ENCODE data around the gene SWAP70.

DNA sequence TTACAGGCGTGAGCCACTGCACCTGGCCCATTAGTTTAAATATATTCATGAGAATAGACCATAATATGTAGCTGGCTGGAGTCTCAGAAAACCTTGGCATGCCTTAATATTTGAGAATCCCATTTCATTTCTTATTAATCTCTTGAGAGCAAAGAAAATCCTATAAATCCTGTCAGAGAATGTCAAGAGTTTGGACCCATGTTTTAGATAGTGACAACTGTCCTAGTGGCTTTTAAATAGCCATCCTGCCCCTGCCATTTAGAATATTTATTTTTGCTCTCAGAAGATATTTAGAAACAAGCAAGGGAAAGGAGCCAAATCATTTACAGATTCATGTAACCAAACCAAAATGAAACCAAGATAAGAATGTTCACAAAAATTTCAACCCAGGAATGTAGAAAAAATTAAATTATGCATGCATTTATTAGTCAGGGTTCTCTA, 107.2 kb downstream of the SWAP70 start:
- no peak for TF ChIP-seq CHD4 (IDR thresholded peaks at IDR 0.05; ENCODE audit: borderline replicate concordance, low read length)
- TF ChIP-seq, protein P1, sequence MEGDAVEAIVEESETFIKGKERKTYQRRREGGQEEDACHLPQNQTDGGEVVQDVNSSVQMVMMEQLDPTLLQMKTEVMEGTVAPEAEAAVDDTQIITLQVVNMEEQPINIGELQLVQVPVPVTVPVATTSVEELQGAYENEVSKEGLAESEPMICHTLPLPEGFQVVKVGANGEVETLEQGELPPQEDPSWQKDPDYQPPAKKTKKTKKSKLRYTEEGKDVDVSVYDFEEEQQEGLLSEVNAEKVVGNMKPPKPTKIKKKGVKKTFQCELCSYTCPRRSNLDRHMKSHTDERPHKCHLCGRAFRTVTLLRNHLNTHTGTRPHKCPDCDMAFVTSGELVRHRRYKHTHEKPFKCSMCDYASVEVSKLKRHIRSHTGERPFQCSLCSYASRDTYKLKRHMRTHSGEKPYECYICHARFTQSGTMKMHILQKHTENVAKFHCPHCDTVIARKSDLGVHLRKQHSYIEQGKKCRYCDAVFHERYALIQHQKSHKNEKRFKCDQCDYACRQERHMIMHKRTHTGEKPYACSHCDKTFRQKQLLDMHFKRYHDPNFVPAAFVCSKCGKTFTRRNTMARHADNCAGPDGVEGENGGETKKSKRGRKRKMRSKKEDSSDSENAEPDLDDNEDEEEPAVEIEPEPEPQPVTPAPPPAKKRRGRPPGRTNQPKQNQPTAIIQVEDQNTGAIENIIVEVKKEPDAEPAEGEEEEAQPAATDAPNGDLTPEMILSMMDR (CRISPR knock-in tag; IDR thresholded peaks at IDR 0.05): no peak
- TF ChIP-seq JUND (CRISPR knock-in tag; IDR thresholded peaks at IDR 0.05): no peak
- no peak for TF ChIP-seq DPF2 (CRISPR knock-in tag; IDR thresholded peaks at IDR 0.05; ENCODE audit: borderline replicate concordance, low read depth)
- no peak for TF ChIP-seq ZNF143 (CRISPR knock-in tag; IDR thresholded peaks at IDR 0.05)
- no peak for TF ChIP-seq CHD2 (IDR thresholded peaks at IDR 0.05; ENCODE audit: low read depth, low read length)
- TF ChIP-seq, protein P2, sequence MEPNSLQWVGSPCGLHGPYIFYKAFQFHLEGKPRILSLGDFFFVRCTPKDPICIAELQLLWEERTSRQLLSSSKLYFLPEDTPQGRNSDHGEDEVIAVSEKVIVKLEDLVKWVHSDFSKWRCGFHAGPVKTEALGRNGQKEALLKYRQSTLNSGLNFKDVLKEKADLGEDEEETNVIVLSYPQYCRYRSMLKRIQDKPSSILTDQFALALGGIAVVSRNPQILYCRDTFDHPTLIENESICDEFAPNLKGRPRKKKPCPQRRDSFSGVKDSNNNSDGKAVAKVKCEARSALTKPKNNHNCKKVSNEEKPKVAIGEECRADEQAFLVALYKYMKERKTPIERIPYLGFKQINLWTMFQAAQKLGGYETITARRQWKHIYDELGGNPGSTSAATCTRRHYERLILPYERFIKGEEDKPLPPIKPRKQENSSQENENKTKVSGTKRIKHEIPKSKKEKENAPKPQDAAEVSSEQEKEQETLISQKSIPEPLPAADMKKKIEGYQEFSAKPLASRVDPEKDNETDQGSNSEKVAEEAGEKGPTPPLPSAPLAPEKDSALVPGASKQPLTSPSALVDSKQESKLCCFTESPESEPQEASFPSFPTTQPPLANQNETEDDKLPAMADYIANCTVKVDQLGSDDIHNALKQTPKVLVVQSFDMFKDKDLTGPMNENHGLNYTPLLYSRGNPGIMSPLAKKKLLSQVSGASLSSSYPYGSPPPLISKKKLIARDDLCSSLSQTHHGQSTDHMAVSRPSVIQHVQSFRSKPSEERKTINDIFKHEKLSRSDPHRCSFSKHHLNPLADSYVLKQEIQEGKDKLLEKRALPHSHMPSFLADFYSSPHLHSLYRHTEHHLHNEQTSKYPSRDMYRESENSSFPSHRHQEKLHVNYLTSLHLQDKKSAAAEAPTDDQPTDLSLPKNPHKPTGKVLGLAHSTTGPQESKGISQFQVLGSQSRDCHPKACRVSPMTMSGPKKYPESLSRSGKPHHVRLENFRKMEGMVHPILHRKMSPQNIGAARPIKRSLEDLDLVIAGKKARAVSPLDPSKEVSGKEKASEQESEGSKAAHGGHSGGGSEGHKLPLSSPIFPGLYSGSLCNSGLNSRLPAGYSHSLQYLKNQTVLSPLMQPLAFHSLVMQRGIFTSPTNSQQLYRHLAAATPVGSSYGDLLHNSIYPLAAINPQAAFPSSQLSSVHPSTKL (CRISPR knock-in tag; IDR thresholded peaks at IDR 0.05): no peak
- no peak for TF ChIP-seq ZNF547 (CRISPR knock-in tag; IDR thresholded peaks at IDR 0.05)
- TF ChIP-seq, protein P3, sequence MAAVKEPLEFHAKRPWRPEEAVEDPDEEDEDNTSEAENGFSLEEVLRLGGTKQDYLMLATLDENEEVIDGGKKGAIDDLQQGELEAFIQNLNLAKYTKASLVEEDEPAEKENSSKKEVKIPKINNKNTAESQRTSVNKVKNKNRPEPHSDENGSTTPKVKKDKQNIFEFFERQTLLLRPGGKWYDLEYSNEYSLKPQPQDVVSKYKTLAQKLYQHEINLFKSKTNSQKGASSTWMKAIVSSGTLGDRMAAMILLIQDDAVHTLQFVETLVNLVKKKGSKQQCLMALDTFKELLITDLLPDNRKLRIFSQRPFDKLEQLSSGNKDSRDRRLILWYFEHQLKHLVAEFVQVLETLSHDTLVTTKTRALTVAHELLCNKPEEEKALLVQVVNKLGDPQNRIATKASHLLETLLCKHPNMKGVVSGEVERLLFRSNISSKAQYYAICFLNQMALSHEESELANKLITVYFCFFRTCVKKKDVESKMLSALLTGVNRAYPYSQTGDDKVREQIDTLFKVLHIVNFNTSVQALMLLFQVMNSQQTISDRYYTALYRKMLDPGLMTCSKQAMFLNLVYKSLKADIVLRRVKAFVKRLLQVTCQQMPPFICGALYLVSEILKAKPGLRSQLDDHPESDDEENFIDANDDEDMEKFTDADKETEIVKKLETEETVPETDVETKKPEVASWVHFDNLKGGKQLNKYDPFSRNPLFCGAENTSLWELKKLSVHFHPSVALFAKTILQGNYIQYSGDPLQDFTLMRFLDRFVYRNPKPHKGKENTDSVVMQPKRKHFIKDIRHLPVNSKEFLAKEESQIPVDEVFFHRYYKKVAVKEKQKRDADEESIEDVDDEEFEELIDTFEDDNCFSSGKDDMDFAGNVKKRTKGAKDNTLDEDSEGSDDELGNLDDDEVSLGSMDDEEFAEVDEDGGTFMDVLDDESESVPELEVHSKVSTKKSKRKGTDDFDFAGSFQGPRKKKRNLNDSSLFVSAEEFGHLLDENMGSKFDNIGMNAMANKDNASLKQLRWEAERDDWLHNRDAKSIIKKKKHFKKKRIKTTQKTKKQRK (IDR thresholded peaks at IDR 0.05; ENCODE audit: low read length): no peak
- TF ChIP-seq ZFP62 (CRISPR knock-in tag; IDR thresholded peaks at IDR 0.05): no peak
- no peak for TF ChIP-seq KDM1A (CRISPR knock-in tag; IDR thresholded peaks at IDR 0.05)
- TF ChIP-seq, protein P4, sequence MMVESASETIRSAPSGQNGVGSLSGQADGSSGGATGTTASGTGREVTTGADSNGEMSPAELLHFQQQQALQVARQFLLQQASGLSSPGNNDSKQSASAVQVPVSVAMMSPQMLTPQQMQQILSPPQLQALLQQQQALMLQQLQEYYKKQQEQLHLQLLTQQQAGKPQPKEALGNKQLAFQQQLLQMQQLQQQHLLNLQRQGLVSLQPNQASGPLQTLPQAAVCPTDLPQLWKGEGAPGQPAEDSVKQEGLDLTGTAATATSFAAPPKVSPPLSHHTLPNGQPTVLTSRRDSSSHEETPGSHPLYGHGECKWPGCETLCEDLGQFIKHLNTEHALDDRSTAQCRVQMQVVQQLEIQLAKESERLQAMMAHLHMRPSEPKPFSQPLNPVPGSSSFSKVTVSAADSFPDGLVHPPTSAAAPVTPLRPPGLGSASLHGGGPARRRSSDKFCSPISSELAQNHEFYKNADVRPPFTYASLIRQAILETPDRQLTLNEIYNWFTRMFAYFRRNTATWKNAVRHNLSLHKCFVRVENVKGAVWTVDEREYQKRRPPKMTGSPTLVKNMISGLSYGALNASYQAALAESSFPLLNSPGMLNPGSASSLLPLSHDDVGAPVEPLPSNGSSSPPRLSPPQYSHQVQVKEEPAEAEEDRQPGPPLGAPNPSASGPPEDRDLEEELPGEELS (CRISPR knock-in tag; IDR thresholded peaks at IDR 0.05): no peak
- no peak for TF ChIP-seq SAP130 (CRISPR knock-in tag; IDR thresholded peaks at IDR 0.05; ENCODE audit: low read depth)
- TF ChIP-seq, protein P5, sequence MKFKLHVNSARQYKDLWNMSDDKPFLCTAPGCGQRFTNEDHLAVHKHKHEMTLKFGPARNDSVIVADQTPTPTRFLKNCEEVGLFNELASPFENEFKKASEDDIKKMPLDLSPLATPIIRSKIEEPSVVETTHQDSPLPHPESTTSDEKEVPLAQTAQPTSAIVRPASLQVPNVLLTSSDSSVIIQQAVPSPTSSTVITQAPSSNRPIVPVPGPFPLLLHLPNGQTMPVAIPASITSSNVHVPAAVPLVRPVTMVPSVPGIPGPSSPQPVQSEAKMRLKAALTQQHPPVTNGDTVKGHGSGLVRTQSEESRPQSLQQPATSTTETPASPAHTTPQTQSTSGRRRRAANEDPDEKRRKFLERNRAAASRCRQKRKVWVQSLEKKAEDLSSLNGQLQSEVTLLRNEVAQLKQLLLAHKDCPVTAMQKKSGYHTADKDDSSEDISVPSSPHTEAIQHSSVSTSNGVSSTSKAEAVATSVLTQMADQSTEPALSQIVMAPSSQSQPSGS (CRISPR knock-in tag; IDR thresholded peaks at IDR 0.05): no peak
